Femur (tissue), 1 donor: ENCODE data around the gene FSIP1.

Source experiments
- DNase-seq: peaks from one replicate; pipeline ENCODE4 v3.0.0-alpha.2; 2017

The FSIP1 gene

GRCh38 chr15:39752991-39753390, 29.6 kb downstream of the FSIP1 start:
- DNase-seq = no peak

- DNase-seq = no peak
These were observed 30.4 kb downstream of the FSIP1 start for GRCh38 chr15:39752246-39752645.

GRCh38 chr15:39748276-39748675, 34.4 kb downstream of the FSIP1 start:
- DNase-seq = no peak

- no peak for DNase-seq
These were observed 35.3 kb downstream of the FSIP1 start for GRCh38 chr15:39747326-39747725.

- DNase-seq = no peak
These were observed 35.8 kb downstream of the FSIP1 start for GRCh38 chr15:39746714-39747276.

GRCh38 chr15:39746176-39746575, 36.5 kb downstream of the FSIP1 start:
- no peak for DNase-seq

GRCh38 chr15:39745415-39745814, 37.2 kb downstream of the FSIP1 start:
- DNase-seq = no peak

- DNase-seq = no peak
These were observed 38.1 kb downstream of the FSIP1 start for GRCh38 chr15:39744334-39745103.

- DNase-seq = no peak
These were observed 39.0 kb downstream of the FSIP1 start for GRCh38 chr15:39743611-39744010.

- no peak for DNase-seq
These were observed 41.4 kb downstream of the FSIP1 start for GRCh38 chr15:39741258-39741657.

GRCh38 chr15:39738998-39739397, 43.6 kb downstream of the FSIP1 start:
- DNase-seq = no peak

GRCh38 chr15:39737196-39737550, 45.5 kb downstream of the FSIP1 start:
- no peak for DNase-seq

GRCh38 chr15:39736412-39737195, 46.0 kb downstream of the FSIP1 start:
- peak; percentile 47 for DNase-seq

- DNase-seq = no peak
These were observed 47.4 kb downstream of the FSIP1 start for GRCh38 chr15:39735120-39735717.

- DNase-seq = no peak
These were observed 51.4 kb downstream of the FSIP1 start for GRCh38 chr15:39731266-39731665.

- DNase-seq = no peak
These were observed 52.1 kb downstream of the FSIP1 start for GRCh38 chr15:39730552-39730951.

GRCh38 chr15:39729500-39729899, 53.1 kb downstream of the FSIP1 start:
- DNase-seq = no peak

GRCh38 chr15:39728845-39729244, 53.8 kb downstream of the FSIP1 start:
- no peak for DNase-seq

- no peak for DNase-seq
These were observed 60.7 kb downstream of the FSIP1 start for GRCh38 chr15:39721893-39722292.

- DNase-seq = no peak
These were observed 61.7 kb downstream of the FSIP1 start for GRCh38 chr15:39720621-39721611.

- DNase-seq = no peak
These were observed 62.6 kb downstream of the FSIP1 start for GRCh38 chr15:39720081-39720480.

GRCh38 chr15:39719109-39719508, 63.5 kb downstream of the FSIP1 start:
- DNase-seq = no peak
